Activated CD8-positive, alpha-beta memory T cell treated with anti-CD3 and anti-CD28 coated beads, Interleukin-2, amount 50 U/mL, for 4 hours (primary cell): ENCODE measurements around the gene MORN3.
"Not testable (repeated sequence)": the region's sequence is repeated elsewhere in the genome, so short reads cannot be mapped to it uniquely, and the experiment has no call there.

Experiments used
- DNase-seq: peaks from one replicate; pipeline ENCODE4 v3.0.0-alpha.2; 2020

MORN3 gene

GRCh38 chr12:121669521-121669900, at the start of gene MORN3:
Gene MORN3 (minus strand): TSS chr12:121669654. CDS start chr12:121669483, 171 bp downstream.
- DNase-seq = no peak

DNA sequence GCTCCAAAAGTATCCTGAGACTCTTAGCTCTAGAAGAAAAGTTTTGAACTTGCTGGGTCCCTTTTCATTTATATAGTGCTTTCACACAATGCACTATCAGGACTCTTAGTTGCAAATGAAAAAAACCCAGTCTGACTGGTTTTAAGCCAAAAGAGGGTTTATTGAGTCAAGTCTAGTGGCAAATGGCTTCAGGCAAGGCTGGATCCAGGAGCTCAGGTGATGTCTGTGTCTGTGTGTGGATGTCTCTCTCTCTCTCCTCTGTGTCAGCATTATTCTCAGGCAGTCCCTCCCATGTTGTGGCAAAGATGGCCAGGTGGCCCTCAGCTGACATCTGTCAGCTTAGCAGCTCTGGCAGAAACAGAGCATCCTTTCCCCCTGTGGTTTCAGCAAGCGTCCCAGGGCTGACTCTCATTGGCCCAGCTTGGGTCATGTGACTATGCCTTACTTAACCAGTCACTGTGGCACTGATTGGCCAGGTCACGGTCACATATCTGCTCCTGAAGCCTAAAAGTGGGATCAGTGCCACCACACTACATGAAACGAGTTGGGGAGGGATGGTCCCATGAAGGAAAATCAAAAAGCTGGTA, 49.3 kb upstream of the MORN3 start:
- no peak for DNase-seq

DNA sequence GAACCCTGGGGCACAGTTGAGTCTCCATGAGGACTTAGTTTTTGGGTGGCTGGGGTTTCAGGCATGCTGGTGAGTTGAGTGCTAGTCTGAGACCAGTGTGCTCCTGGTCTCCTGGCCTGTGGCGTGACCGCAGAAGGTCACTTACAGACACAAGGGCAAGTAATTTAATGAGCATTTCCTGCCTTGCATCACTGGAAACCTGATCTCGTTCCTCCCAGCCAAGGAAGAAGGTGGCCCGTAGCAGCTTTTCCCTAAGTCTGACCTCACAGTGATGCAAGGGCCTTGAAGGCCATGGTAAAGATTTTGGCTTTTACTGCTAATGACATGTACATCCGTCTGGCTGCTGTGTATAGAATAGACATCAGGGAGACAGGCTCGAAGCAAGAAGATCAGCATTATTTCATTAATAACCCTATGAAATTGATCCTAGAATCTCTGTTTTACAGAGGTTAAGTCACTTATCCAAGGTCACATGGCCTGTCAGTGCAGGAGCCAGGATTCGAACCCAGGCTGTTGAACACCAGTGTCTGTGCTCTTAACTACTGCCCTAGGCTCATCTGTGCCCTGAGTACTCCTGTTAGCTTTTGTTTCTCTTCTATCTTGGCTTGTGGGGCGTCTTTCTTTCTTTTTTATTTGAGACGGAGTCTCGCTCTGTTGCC, 47.7 kb upstream of the MORN3 start:
- no peak for DNase-seq

DNA sequence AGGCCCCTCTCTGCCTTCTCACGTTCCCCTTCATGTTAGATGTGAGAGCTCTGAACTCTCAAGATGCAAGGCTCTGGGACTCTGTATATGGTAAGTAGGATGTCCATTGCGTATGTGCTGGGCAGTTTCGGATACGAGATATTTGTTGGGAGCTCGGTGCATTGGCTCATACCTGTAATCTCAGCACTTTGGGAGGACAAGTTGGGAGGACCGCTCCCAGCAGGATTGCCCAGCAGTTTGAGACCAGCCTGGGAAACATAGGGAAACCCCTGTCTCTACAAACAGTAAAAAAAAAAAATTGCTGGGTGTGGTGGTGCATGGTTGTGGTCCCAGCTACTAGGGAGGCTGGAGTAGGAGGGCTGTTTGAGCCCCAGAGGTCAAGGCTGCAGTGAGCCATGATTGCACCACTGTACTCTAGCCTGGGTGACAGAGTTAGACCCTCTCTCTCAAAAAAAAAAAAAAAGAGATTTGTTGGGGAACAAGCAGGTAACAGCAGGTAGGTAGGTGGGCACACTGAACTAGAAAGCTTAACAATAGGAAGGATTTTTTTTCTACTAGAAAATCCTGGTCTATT, 46.5 kb upstream of the MORN3 start:
- DNase-seq = no peak

DNA sequence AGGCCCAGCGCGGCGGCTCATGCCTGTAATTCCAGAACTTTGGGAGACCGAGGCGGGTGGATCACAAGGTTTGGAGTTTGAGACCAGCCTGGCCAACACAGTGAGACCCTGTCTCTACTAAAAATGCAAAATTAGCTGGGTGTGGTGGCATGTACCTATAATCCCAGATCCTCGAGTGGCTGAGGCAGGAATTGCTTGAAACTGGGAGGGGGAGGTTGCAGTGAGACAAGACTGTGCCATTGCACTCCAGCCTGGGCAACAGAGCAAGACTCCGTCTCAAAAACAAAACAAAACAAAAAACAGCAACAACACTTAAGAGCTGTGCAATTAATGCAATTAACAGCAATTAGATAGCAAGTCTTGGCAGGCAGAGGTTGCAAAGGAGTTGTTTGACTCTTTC, 45.6 kb upstream of the MORN3 start:
- DNase-seq = not testable (repeated sequence)

DNA sequence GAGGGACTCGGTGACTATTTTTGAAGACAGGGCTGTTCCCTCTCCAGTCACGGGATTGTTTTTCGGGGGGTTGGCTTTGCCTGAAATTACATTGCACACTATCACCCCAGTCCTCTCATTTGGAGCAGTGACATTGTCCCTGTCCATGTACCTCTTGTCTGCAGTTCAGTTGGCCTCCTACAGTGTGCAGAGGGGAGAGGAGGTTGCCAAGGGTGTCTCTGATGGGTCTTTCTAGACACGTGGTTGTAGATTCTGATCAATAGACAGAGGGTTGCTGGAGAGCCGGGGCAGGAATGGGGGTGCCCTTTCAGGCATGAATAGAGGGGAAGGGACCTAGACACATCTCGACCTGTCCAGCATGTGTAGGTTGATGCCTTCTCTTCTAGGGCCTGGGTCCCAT, 44.3 kb upstream of the MORN3 start:
- DNase-seq = no peak

DNA sequence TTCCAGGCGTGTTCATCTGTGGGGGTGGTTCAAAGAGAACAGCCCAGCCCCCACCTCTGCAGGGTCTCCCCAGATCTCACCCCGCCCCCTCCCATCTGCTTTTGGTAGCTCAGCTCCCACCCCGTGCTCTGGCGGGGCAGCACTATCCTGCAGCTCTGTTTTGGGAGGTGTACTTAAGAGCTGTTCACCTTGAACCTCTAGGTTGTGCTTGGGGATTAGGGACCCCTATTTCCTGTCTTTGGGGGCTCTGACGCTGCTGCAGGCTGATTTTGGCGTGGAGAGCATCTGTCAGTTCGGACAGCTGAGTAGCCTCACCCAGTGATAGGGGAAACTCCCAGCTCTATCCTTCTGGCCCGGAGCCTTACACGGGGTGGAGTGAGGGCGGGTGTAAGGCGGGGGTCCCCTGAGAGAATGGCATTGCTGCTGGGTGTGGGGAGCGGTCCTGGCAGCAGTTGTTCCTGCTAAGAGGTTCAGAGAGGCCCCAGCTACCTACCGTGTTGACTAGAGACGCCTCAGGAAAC, 43.9 kb upstream of the MORN3 start:
- peak; percentile 17 for DNase-seq

GRCh38 chr12:121712461-121713256, 43.2 kb upstream of the MORN3 start, which contains the start of gene TMEM120B:
Gene TMEM120B (plus strand): TSS chr12:121712752. CDS start chr12:121712896, 144 bp downstream.
- peak; percentile 83 for DNase-seq

DNA sequence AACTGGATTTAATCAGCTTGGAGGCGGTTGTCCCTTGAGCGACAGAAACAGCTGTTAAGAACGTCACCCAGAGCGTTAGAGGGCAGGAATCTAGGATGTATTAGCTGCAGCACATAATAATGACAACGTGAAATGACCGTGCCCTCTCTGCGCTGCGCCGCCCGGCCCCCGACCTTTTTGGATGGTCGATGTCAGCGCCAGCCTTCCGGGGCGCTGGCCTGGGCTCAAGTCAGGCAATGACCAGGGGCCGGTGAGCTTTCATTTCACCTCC, 42.7 kb upstream of the MORN3 start:
- no peak for DNase-seq

- DNase-seq = no peak
Observed at GRCh38 chr12:121711361-121712189, 42.1 kb upstream of the MORN3 start.

DNA sequence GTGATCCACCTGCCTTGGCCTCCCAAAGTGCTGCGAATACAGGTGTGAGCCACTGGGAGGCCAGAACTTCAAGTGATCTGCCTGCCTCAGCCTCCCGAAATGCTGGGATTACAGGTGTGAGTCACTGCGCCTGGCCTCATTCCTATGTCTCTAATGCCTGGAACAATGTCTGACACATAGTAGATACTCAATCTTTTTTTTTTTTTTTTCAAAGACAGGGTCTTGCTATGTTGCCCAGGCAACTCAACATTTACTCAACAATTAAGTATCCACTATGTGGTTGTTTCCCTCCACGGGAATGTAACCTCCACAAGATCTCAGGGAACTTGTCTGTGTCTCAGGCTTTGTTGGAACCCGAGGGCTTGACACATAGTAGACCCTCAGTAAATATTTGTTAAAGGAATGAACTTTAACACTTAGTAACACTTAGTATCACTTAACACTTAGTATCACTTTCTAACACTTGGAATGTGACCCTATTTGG, 40.1 kb upstream of the MORN3 start:
- no peak for DNase-seq

DNA sequence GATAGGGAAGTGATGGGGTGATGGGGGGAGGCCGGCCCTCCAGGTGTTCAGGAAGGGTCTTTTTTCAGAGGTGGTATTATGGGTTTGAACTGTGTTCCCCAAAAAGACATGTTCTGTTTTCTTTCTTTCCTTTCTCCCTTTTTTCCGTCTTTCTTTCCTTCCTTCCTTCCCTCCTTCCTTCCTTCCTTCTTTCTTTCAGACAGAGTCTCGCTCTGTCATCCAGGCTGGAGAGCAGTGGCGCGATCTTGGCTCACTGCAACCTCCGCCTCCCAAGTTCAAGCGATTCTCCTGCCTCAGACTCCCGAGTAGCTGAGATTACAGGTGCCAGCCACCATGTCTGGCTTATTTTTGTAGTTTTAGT, 39.6 kb upstream of the MORN3 start:
- not testable (repeated sequence) for DNase-seq

- no peak for DNase-seq
Observed at GRCh38 chr12:121708313-121709063, 39.0 kb upstream of the MORN3 start.

- DNase-seq = no peak
Observed at GRCh38 chr12:121705514-121705913, 36.1 kb upstream of the MORN3 start.

- DNase-seq = no peak
Observed at GRCh38 chr12:121702944-121703343, 33.5 kb upstream of the MORN3 start.

- no peak for DNase-seq
Observed at GRCh38 chr12:121701667-121702277, 32.3 kb upstream of the MORN3 start.

GRCh38 chr12:121697861-121698260, 28.4 kb upstream of the MORN3 start:
- DNase-seq = not testable (repeated sequence)

DNA sequence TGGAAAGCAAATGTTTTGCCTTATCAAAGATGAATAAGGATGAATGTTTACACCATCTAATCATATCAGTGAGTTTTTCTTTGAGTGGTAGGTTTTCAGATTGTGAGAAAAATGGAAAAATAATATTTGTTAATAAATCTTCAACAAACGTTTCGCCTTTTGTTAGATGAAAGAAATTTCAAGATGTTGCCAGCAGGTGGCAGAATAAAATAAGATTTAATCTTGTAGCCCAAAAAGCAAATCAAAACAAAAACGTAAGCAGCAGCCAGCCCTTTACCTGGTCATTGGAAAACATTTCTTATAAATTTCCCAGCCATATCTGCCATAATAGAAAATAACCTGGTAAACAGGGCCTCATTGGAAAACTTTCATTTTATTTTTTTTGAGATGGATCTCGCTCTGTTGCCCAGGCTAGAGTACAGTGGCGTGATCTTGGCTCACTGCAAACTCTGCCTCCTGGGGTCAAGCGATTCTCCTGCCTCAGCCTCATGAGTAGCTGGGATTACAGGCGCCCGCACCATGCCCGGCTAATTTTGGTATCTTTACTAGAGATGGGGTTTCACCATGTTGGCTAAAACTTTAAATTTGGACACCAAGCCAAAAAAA, 27.7 kb upstream of the MORN3 start:
- DNase-seq = no peak

- DNase-seq = no peak
Observed at GRCh38 chr12:121693155-121693687, 23.8 kb upstream of the MORN3 start.

GRCh38 chr12:121692744-121693143, 23.3 kb upstream of the MORN3 start:
- DNase-seq = not testable (repeated sequence)

- no peak for DNase-seq
Observed at GRCh38 chr12:121689430-121689829, 20.0 kb upstream of the MORN3 start.
